Measurements from ENCODE around the gene UHRF1.

UHRF1 gene

GRCh38 chr19:5000120-5000611, 90.9 kb downstream of the UHRF1 start:
- no peak for DNase-seq (ENCODE audit: low read depth)
- Histone ChIP-seq H3K36me3 (ENCODE audit: control insufficient read depth, insufficient read depth, low read length, severe bottlenecking) (peaks cover 28% of the 10 kb centered on the region), H3K9ac (ENCODE audit: low read length) (no peak overlapping the region), H3K4me3 (ENCODE audit: low read length) (no peak overlapping the region), H3K9me3 (ENCODE audit: control insufficient read depth, low read length) (no peaks in the 10 kb centered on the region), H3K27me3 (replicated peaks; ENCODE audit: control insufficient read depth, insufficient read depth, low read length) (no peaks in the 10 kb centered on the region), H3K4me1 (ENCODE audit: control insufficient read depth, insufficient read depth, low read length) (peaks cover 14% of the 10 kb centered on the region)

- H3K9me3 ChIP-seq (ENCODE audit: control insufficient read depth, low read length) = no peaks in the 10 kb centered on the region
- no peak overlapping the region for H3K9ac ChIP-seq (ENCODE audit: low read length)
- H3K4me3 ChIP-seq (ENCODE audit: low read length) = no peak overlapping the region
- H3K36me3 ChIP-seq (ENCODE audit: control insufficient read depth, insufficient read depth, low read length, severe bottlenecking) = peaks cover 18% of the 10 kb centered on the region
- no peaks in the 10 kb centered on the region for H3K27me3 ChIP-seq (replicated peaks; ENCODE audit: control insufficient read depth, insufficient read depth, low read length)
- peaks cover 14% of the 10 kb centered on the region for H3K4me1 ChIP-seq (ENCODE audit: control insufficient read depth, insufficient read depth, low read length)
- DNase-seq (ENCODE audit: low read depth) = peak; percentile 65
These were observed 92.3 kb downstream of the UHRF1 start for GRCh38 chr19:5001615-5002014.

GRCh38 chr19:5002143-5002542, 92.8 kb downstream of the UHRF1 start:
- Histone ChIP-seq H3K4me1 (ENCODE audit: control insufficient read depth, insufficient read depth, low read length) (peaks cover 14% of the 10 kb centered on the region), H3K4me3 (ENCODE audit: low read length) (no peak overlapping the region), H3K27me3 (replicated peaks; ENCODE audit: control insufficient read depth, insufficient read depth, low read length) (no peaks in the 10 kb centered on the region), H3K36me3 (ENCODE audit: control insufficient read depth, insufficient read depth, low read length, severe bottlenecking) (peaks cover 14% of the 10 kb centered on the region), H3K9ac (ENCODE audit: low read length) (no peak overlapping the region), H3K9me3 (ENCODE audit: control insufficient read depth, low read length) (no peaks in the 10 kb centered on the region)
- peak; percentile 67 for DNase-seq (ENCODE audit: low read depth)

- Histone ChIP-seq H3K9me3 (ENCODE audit: control insufficient read depth, low read length) (no peaks in the 10 kb centered on the region), H3K4me3 (ENCODE audit: low read length) (no peak overlapping the region)
- no peak for DNase-seq (ENCODE audit: low read depth)
These were observed 94.5 kb downstream of the UHRF1 start for GRCh38 chr19:5003781-5004180.

GRCh38 chr19:5005096-5005495, 95.8 kb downstream of the UHRF1 start:
- DNase-seq (ENCODE audit: low read depth) = no peak
- Histone ChIP-seq H3K4me3 (ENCODE audit: low read length) (no peak overlapping the region), H3K4me1 (ENCODE audit: control insufficient read depth, insufficient read depth, low read length) (peaks cover 14% of the 10 kb centered on the region), H3K9ac (ENCODE audit: low read length) (no peak overlapping the region), H3K9me3 (ENCODE audit: control insufficient read depth, low read length) (no peaks in the 10 kb centered on the region), H3K36me3 (ENCODE audit: control insufficient read depth, insufficient read depth, low read length, severe bottlenecking) (no peaks in the 10 kb centered on the region), H3K27me3 (replicated peaks; ENCODE audit: control insufficient read depth, insufficient read depth, low read length) (no peaks in the 10 kb centered on the region)

More at GRCh38 chr19:5003781-5004180, 94.5 kb downstream of the UHRF1 start:
- H3K27me3 ChIP-seq (replicated peaks; ENCODE audit: control insufficient read depth, insufficient read depth, low read length) = no peaks in the 10 kb centered on the region
- H3K4me1 ChIP-seq (ENCODE audit: control insufficient read depth, insufficient read depth, low read length) = peaks cover 14% of the 10 kb centered on the region
- H3K36me3 ChIP-seq (ENCODE audit: control insufficient read depth, insufficient read depth, low read length, severe bottlenecking) = no peaks in the 10 kb centered on the region
- H3K9ac ChIP-seq (ENCODE audit: low read length) = peak overlapping the region; percentile 6

- no peak overlapping the region for H3K4me3 ChIP-seq (ENCODE audit: low read length)
- H3K9me3 ChIP-seq (ENCODE audit: control insufficient read depth, low read length) = no peaks in the 10 kb centered on the region
- peaks cover 14% of the 10 kb centered on the region for H3K4me1 ChIP-seq (ENCODE audit: control insufficient read depth, insufficient read depth, low read length)
- H3K9ac ChIP-seq (ENCODE audit: low read length) = no peak overlapping the region
- no peaks in the 10 kb centered on the region for H3K27me3 ChIP-seq (replicated peaks; ENCODE audit: control insufficient read depth, insufficient read depth, low read length)
- DNase-seq (ENCODE audit: low read depth) = no peak
- no peaks in the 10 kb centered on the region for H3K36me3 ChIP-seq (ENCODE audit: control insufficient read depth, insufficient read depth, low read length, severe bottlenecking)
These were observed 96.9 kb downstream of the UHRF1 start for GRCh38 chr19:5006201-5006600.

- H3K4me1 ChIP-seq (ENCODE audit: control insufficient read depth, insufficient read depth, low read length) = peaks cover 12% of the 10 kb centered on the region
- H3K4me3 ChIP-seq (ENCODE audit: low read length) = no peak overlapping the region
- no peaks in the 10 kb centered on the region for H3K36me3 ChIP-seq (ENCODE audit: control insufficient read depth, insufficient read depth, low read length, severe bottlenecking)
- DNase-seq (ENCODE audit: low read depth) = no peak
- H3K27me3 ChIP-seq (replicated peaks; ENCODE audit: control insufficient read depth, insufficient read depth, low read length) = no peaks in the 10 kb centered on the region
- no peaks in the 10 kb centered on the region for H3K9me3 ChIP-seq (ENCODE audit: control insufficient read depth, low read length)
- no peak overlapping the region for H3K9ac ChIP-seq (ENCODE audit: low read length)
These were observed 97.5 kb downstream of the UHRF1 start for GRCh38 chr19:5006821-5007220.
